HG02610 (cell line): ENCODE data around the gene CSTF1.
A peak's percentile ranks its signal among the peaks of the same experiment; 100 is the strongest.
"Not testable (repeated sequence)": the region's sequence is repeated elsewhere in the genome, so short reads cannot be mapped to it uniquely, and the experiment has no call there.

ENCODE experiments used
- ATAC-seq: cut with Tn5 transposase; IDR thresholded peaks from one replicate; pipeline ENCODE4 v1.9.1; 2021; ENCODE audit warnings: mild to moderate bottlenecking, moderate library complexity; ENCODE audit not compliant: unreplicated experiment

Gene CSTF1

GRCh38 chr20:56403465-56403864 is 11.0 kb downstream of the CSTF1 start:
- ATAC-seq, result no peak

GRCh38 chr20:56405356-56405755 is 12.9 kb downstream of the CSTF1 start:
- ATAC-seq, result not testable (repeated sequence)

- ATAC-seq, result no peak
Observed at GRCh38 chr20:56406910-56407309, 14.5 kb downstream of the CSTF1 start.

- no peak for ATAC-seq
Observed at GRCh38 chr20:56409521-56409920, 17.1 kb downstream of the CSTF1 start.

- no peak for ATAC-seq
Observed at GRCh38 chr20:56409956-56410355, 17.5 kb downstream of the CSTF1 start.

GRCh38 chr20:56411287-56411686 is 18.8 kb downstream of the CSTF1 start:
- not testable (repeated sequence) for ATAC-seq

- peak; percentile 49 for ATAC-seq
Observed at GRCh38 chr20:56411759-56412472, 19.5 kb downstream of the CSTF1 start, which contains the start of gene CASS4. Gene CASS4, plus strand, starts transcription at chr20:56412260. Its CDS starts 199 bp downstream, at chr20:56412459.

- ATAC-seq, result no peak
Observed at GRCh38 chr20:56412473-56412790, 20.0 kb downstream of the CSTF1 start.

- ATAC-seq, result no peak
Observed at GRCh38 chr20:56412949-56413348, 20.5 kb downstream of the CSTF1 start.

GRCh38 chr20:56414842-56415765 is 22.7 kb downstream of the CSTF1 start:
- no peak for ATAC-seq

GRCh38 chr20:56417402-56417801 is 25.0 kb downstream of the CSTF1 start:
- no peak for ATAC-seq

- ATAC-seq, result no peak
Observed at GRCh38 chr20:56417911-56418310, 25.5 kb downstream of the CSTF1 start.

- no peak for ATAC-seq
Observed at GRCh38 chr20:56418385-56418861, 26.0 kb downstream of the CSTF1 start.

- no peak for ATAC-seq
Observed at GRCh38 chr20:56420028-56420427, 27.6 kb downstream of the CSTF1 start.

GRCh38 chr20:56420940-56421688 is 28.7 kb downstream of the CSTF1 start:
- ATAC-seq, result no peak

GRCh38 chr20:56422076-56422823 is 29.8 kb downstream of the CSTF1 start:
- ATAC-seq, result no peak

- ATAC-seq, result no peak
Observed at GRCh38 chr20:56422824-56423189, 30.4 kb downstream of the CSTF1 start.

- no peak for ATAC-seq
Observed at GRCh38 chr20:56423211-56423610, 30.8 kb downstream of the CSTF1 start.

GRCh38 chr20:56423886-56424285 is 31.4 kb downstream of the CSTF1 start:
- no peak for ATAC-seq

- ATAC-seq, result no peak
Observed at GRCh38 chr20:56424931-56425330, 32.5 kb downstream of the CSTF1 start.

- no peak for ATAC-seq
Observed at GRCh38 chr20:56426026-56426425, 33.6 kb downstream of the CSTF1 start.
